ENCODE measurements around the gene SSBP2.

SSBP2 gene

GRCh38 chr5:81371354-81371876 lies 379.5 kb downstream of the SSBP2 start:
- no peak overlapping the region for H3K4me3 ChIP-seq (ENCODE audit: low read length)
- no peak for TF ChIP-seq CTCF (conservative IDR thresholded peaks at IDR 0.05; ENCODE audit: low read length)
- DNase-seq (ENCODE audit: low read depth), result no peak

GRCh38 chr5:81370912-81371311 lies 380.0 kb downstream of the SSBP2 start:
- no peak for DNase-seq (ENCODE audit: low read depth)
- TF ChIP-seq CTCF (conservative IDR thresholded peaks at IDR 0.05; ENCODE audit: low read length), result no peak
- no peak overlapping the region for H3K4me3 ChIP-seq (ENCODE audit: low read length)

GRCh38 chr5:81365541-81365940 lies 385.4 kb downstream of the SSBP2 start:
- H3K4me3 ChIP-seq (ENCODE audit: low read length), result no peak overlapping the region
- no peak for DNase-seq (ENCODE audit: low read depth)
- TF ChIP-seq CTCF (conservative IDR thresholded peaks at IDR 0.05; ENCODE audit: low read length), result no peak

GRCh38 chr5:81363093-81363871 lies 387.6 kb downstream of the SSBP2 start:
- DNase-seq (ENCODE audit: low read depth), result no peak
- TF ChIP-seq CTCF (conservative IDR thresholded peaks at IDR 0.05; ENCODE audit: low read length), result no peak

More at GRCh38 chr5:81363093-81363871, 387.6 kb downstream of the SSBP2 start:
- no peak overlapping the region for H3K4me3 ChIP-seq (ENCODE audit: low read length)
